KMS-11 (cell line): ENCODE measurements around the gene ASCL3.
"Not testable (repeated sequence)": the region's sequence is repeated elsewhere in the genome, so short reads cannot be mapped to it uniquely, and the experiment has no call there.

ENCODE experiments used
- H2AFZ ChIP-seq: fragments of 200-600 bp; sonication (generic); 2 replicates; pipeline ENCODE4 v1.6.1; 2016; ENCODE audit warnings: antibody characterized with exemption, mixed run types, low read depth
- H3K27ac ChIP-seq: fragments of 200-600 bp; sonication (generic); 2 replicates; pipeline ENCODE4 v1.6.1; 2016; ENCODE audit warnings: mild to moderate bottlenecking, mixed run types
- H3K27me3 ChIP-seq: fragments of 200-600 bp; sonication (generic); 2 replicates; pipeline ENCODE4 v1.6.1; 2017; ENCODE audit warnings: mild to moderate bottlenecking, low read depth, mixed run types, moderate library complexity; ENCODE audit not compliant: insufficient read depth
- H3K36me3 ChIP-seq: fragments of 200-600 bp; sonication (generic); 2 replicates; pipeline ENCODE4 v1.6.1; 2017; ENCODE audit warnings: mild to moderate bottlenecking, mixed run types; ENCODE audit not compliant: insufficient read depth
- H3K4me1 ChIP-seq: fragments of 200-600 bp; sonication (generic); 2 replicates; pipeline ENCODE4 v1.6.1; 2016; ENCODE audit warnings: mild to moderate bottlenecking, low read depth, mixed run types; ENCODE audit not compliant: poor library complexity, severe bottlenecking
- H3K4me2 ChIP-seq: fragments of 200-600 bp; sonication (generic); 2 replicates; pipeline ENCODE4 v1.7.0; 2016; ENCODE audit warnings: mild to moderate bottlenecking, mixed run types
- H3K4me3 ChIP-seq: fragments of 200-600 bp; sonication (generic); IDR thresholded peaks from 2 replicates; pipeline ENCODE4 v1.6.1; 2017; ENCODE audit warnings: low read depth, low read length, mixed read lengths; ENCODE audit not compliant: insufficient read depth
- H3K79me2 ChIP-seq: fragments of 200-600 bp; sonication (generic); 2 replicates; pipeline ENCODE4 v1.6.1; 2016; ENCODE audit warnings: low read depth, mixed run types; ENCODE audit not compliant: insufficient read depth
- H3K9ac ChIP-seq: fragments of 200-600 bp; sonication (generic); 2 replicates; pipeline ENCODE4 v1.6.1; 2016; ENCODE audit warnings: mild to moderate bottlenecking, mixed run types
- H4K20me1 ChIP-seq: fragments of 200-600 bp; sonication (generic); 2 replicates; pipeline ENCODE4 v1.6.1; 2016; ENCODE audit warnings: mild to moderate bottlenecking, mixed run types; ENCODE audit not compliant: insufficient read depth
- CTCF ChIP-seq: fragments of 200-600 bp; sonication (generic); conservative IDR thresholded peaks from 2 replicates; pipeline ENCODE4 v1.6.1; 2017; ENCODE audit warnings: low read depth, mild to moderate bottlenecking, antibody characterized with exemption, low read length, moderate library complexity, mixed read lengths

The ASCL3 gene

GRCh38 chr11:8985462-8985861, 42.6 kb upstream of the ASCL3 start:
- Histone ChIP-seq H3K4me1 (no peaks in the 10 kb centered on the region), H4K20me1 (no peaks in the 10 kb centered on the region), H3K9ac (no peak overlapping the region), H2AFZ (no peak overlapping the region), H3K36me3 (no peaks in the 10 kb centered on the region), H3K27ac (no peak overlapping the region), H3K4me2 (no peak overlapping the region), H3K79me2 (no peaks in the 10 kb centered on the region), H3K4me3 (no peak overlapping the region), H3K27me3 (no peaks in the 10 kb centered on the region)
- TF ChIP-seq CTCF, result no peak

DNA sequence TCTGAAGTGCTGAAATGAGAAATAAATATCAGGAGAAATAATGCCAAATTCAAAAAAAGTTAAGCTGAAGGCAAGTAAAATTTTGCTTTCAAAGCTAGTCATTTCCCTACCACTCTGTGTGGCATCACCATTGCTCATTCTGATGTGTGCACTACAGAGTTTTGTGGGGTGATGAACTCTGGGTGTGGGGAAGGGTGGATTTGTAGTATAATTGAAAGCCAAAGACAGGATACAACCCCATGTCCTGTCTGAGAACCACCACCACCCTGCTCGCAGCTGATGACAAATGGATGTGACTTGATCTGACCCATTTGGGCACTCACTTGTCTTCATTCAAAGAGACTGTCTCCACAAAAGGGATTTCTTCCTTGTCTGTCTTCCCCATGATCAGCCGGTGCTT, 40.7 kb upstream of the ASCL3 start:
- H3K9ac ChIP-seq, result no peak overlapping the region
- no peak overlapping the region for H2AFZ ChIP-seq
- no peaks in the 10 kb centered on the region for H3K79me2 ChIP-seq
- no peaks in the 10 kb centered on the region for H3K4me1 ChIP-seq
- H3K36me3 ChIP-seq, result no peaks in the 10 kb centered on the region
- TF ChIP-seq CTCF, result no peak
- no peak overlapping the region for H3K27ac ChIP-seq
- no peaks in the 10 kb centered on the region for H4K20me1 ChIP-seq
- no peaks in the 10 kb centered on the region for H3K27me3 ChIP-seq
- no peak overlapping the region for H3K4me2 ChIP-seq
- no peak overlapping the region for H3K4me3 ChIP-seq

- H3K36me3 ChIP-seq, result no peaks in the 10 kb centered on the region
- H4K20me1 ChIP-seq, result no peaks in the 10 kb centered on the region
- H3K4me1 ChIP-seq, result no peaks in the 10 kb centered on the region
- no peak overlapping the region for H3K4me2 ChIP-seq
- H3K79me2 ChIP-seq, result no peaks in the 10 kb centered on the region
- no peaks in the 10 kb centered on the region for H3K27me3 ChIP-seq
- no peak for TF ChIP-seq CTCF
- H3K9ac ChIP-seq, result no peak overlapping the region
- no peak overlapping the region for H3K27ac ChIP-seq
- no peak overlapping the region for H3K4me3 ChIP-seq
- H2AFZ ChIP-seq, result no peak overlapping the region
Observed at GRCh38 chr11:8980485-8980884, 37.7 kb upstream of the ASCL3 start.

- H3K4me1 ChIP-seq, H3K4me3 ChIP-seq, H3K9ac ChIP-seq, H3K36me3 ChIP-seq, H3K4me2 ChIP-seq, H3K79me2 ChIP-seq, H3K27me3 ChIP-seq, H4K20me1 ChIP-seq, H3K27ac ChIP-seq, H2AFZ ChIP-seq: not testable (repeated sequence)
Observed at GRCh38 chr11:8979365-8979764, 36.5 kb upstream of the ASCL3 start.

- Histone ChIP-seq H2AFZ (no peak overlapping the region), H3K4me3 (no peak overlapping the region), H3K4me1 (peaks cover 6% of the 10 kb centered on the region), H3K9ac (no peak overlapping the region), H3K27ac (no peak overlapping the region), H3K36me3 (no peaks in the 10 kb centered on the region), H3K27me3 (no peaks in the 10 kb centered on the region), H3K79me2 (no peaks in the 10 kb centered on the region), H3K4me2 (no peak overlapping the region), H4K20me1 (no peaks in the 10 kb centered on the region)
- no peak for TF ChIP-seq CTCF
Observed at GRCh38 chr11:8973121-8973520, 30.3 kb upstream of the ASCL3 start.
